ENCODE data around the gene NISCH. TPM values are rescaled to one million over a fixed set of nuclear protein-coding genes. Genes with fewer than 3 reads are reported as not detected.

NISCH gene
- total and polyA plus RNA-seq, 12 donors: 24.0 to 56.3 (median 41.9) TPM

DNA sequence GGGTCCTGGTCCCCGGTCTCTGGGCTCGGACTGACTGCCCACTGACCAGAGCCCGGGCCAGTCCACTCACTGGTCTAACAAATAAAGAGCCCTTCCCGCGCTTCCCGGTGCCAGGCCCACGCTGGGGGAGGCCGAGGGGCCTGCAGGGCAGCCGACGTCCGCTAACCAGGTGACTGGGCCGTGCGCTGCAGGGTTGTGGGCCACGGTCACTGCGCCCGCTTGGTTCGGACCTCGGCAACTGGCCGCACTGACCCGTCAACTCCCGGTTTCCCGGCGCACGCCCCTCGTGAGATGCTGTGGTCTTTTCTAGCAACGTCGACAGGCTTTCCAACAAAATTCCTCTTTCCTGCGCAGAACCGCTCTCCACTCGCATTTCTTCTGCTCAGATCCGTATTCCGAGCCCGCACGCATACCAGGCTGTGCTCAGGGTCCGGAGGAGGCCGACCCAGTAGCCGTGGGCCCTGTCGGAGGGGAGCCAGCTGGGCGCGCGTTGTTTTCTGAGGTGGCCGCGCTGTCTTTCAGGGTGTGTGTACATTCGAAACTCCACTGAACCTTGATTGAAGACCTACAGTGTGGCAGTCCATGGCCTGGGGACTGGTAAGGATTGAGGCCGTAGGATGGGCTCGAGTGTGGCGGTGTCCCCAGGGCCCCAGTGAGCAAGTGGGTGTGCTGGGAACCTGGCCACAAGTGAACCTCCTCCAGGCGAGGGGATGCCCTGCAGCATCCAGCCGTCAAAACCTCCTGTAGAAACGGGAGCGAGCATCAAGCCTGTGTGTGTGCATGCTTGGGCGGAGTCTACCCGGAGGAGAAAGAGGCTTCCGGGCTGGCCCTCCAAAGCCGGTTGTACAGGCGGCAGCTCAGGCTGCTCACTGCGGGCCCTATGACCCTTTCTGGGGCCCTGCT is 79.1 kb downstream of the NISCH start:
- TF ChIP-seq, protein P1, sequence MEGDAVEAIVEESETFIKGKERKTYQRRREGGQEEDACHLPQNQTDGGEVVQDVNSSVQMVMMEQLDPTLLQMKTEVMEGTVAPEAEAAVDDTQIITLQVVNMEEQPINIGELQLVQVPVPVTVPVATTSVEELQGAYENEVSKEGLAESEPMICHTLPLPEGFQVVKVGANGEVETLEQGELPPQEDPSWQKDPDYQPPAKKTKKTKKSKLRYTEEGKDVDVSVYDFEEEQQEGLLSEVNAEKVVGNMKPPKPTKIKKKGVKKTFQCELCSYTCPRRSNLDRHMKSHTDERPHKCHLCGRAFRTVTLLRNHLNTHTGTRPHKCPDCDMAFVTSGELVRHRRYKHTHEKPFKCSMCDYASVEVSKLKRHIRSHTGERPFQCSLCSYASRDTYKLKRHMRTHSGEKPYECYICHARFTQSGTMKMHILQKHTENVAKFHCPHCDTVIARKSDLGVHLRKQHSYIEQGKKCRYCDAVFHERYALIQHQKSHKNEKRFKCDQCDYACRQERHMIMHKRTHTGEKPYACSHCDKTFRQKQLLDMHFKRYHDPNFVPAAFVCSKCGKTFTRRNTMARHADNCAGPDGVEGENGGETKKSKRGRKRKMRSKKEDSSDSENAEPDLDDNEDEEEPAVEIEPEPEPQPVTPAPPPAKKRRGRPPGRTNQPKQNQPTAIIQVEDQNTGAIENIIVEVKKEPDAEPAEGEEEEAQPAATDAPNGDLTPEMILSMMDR (IDR thresholded peaks at IDR 0.05): no peak
- Histone ChIP-seq H3K9me3 (no peaks in the 10 kb centered on the region), H3K4me3 (peak overlapping the region; percentile 45 to 68 (median 60)), H3K27ac (peak overlapping the region; percentile 71 to 87 (median 82)), H3K4me1 (peaks cover 44 to 88% (median 69%) of the 10 kb centered on the region in 9 donors), H3K36me3 (peaks cover 0 to 5% (median 0%) of the 10 kb centered on the region in 9 donors), H3K27me3 (no peaks in the 10 kb centered on the region)
- peak in 1 of 2 donors; percentile 30 for DNase-seq
- intact Hi-C loops (cut with DNase I): loop anchor here in 6 of 10 donors (5.0 kb wide), 3 partner anchors 42 to 62 kb away; no protein-coding TSS in a partner anchor
- 53 to 62% methylated on average over 57 of the region's 57 CpGs for WGBS, 2 donors
- ATAC-seq: no peak

DNA sequence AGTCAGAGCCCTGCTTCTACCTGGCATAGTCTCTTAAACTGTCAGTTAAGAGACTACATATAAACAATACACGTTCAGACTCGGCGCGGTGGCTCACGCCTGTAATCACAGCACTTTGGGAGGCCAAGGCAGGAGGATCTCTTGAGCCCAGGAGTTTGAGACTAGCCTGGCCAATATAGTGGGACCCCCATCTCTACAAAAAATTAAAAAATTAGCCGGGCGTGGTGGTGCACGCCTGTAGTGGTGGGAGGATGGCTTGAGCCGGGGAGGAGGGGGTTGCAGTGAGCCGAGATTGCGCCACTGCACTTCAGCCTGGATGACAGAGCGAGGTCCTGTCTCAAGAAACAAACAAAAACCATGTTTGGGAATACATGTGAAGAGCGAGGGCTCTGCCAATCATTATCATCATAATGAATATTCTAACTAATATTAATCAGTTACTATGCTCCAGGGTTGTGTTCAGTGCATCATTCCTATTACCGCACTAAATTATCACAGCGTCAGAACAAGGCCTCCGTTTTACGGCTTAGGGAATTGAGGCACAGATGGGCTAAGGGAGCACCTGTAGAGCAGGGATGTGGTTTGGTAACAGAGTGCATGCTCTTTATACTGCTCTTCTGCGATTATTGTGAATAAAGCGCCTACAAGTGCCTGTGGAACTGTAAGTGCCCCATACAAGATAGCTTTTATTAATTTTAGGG is 80.2 kb downstream of the NISCH start:
- no peak for DNase-seq
- peaks cover 34 to 88% (median 66%) of the 10 kb centered on the region in 9 donors for H3K4me1 ChIP-seq
- WGBS, 2 donors: 92 to 93% methylated on average over 19 of the region's 19 CpGs

DNA sequence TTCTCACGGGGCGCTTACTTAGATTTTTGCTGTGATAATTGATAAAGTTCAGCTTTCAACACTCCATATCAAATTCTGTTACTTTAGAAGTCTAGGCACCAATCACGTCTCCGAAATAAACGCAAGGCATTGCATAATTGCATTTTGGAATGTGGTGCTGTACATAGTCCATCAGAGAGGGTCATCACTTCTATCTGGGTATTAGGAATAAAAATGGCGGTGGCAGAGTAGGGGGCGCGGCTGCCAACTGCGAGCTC is 80.6 kb downstream of the NISCH start:
- ATAC-seq (no peak), DNase-seq (no peak)
- TF ChIP-seq, protein P1 (IDR thresholded peaks at IDR 0.05): no peak
- H3K4me1 ChIP-seq: peaks cover 29 to 88% (median 63%) of the 10 kb centered on the region in 9 donors
- H3K36me3 ChIP-seq: peaks cover 0 to 20% (median 0%) of the 10 kb centered on the region in 9 donors
- H3K4me3 ChIP-seq: peak overlapping the region in 9 of 10 donors; percentile 63 to 93 (median 74)
- intact Hi-C loops (cut with DNase I): loop anchor here in 7 of 10 donors (2.0 to 5.0 kb wide), 4 partner anchors 44 to 65 kb away; no protein-coding TSS in a partner anchor
- H3K27ac ChIP-seq: peak overlapping the region in 9 of 10 donors; percentile 21 to 88 (median 52)
- no peaks in the 10 kb centered on the region for H3K9me3 ChIP-seq
- 12 to 14% methylated on average over 9 of the region's 9 CpGs for WGBS, 2 donors
- no peaks in the 10 kb centered on the region for H3K27me3 ChIP-seq

More for the DNA sequence above, 80.2 kb downstream of the NISCH start:
- peak overlapping the region in 7 of 10 donors; percentile 63 to 93 (median 74) for H3K4me3 ChIP-seq
- H3K27me3 ChIP-seq: no peaks in the 10 kb centered on the region
- TF ChIP-seq, protein P1 (IDR thresholded peaks at IDR 0.05): no peak
- intact Hi-C loops (cut with DNase I): loop anchor here in 7 of 10 donors (2.0 to 5.0 kb wide), 4 partner anchors 43 to 65 kb away; no protein-coding TSS in a partner anchor
- H3K9me3 ChIP-seq: no peaks in the 10 kb centered on the region
- no peak for ATAC-seq
- peaks cover 0 to 15% (median 0%) of the 10 kb centered on the region in 9 donors for H3K36me3 ChIP-seq
- peak overlapping the region in 9 of 10 donors; percentile 42 to 88 (median 60) for H3K27ac ChIP-seq

All from heart right ventricle (tissue), 16 donors.